GM23248 (cell line): Measurements from ENCODE around the gene MAGEA9. TPM values are rescaled to one million over a fixed set of nuclear protein-coding genes. Genes with fewer than 3 reads are reported as not detected.
"Not testable (repeated sequence)": the region's sequence is repeated elsewhere in the genome, so short reads cannot be mapped to it uniquely, and the experiment has no call there.

Experiments
- DNase-seq: peaks from one replicate; pipeline ENCODE4 v3.0.0-alpha.2; 2015
- H2AFZ ChIP-seq: fragments of 200-600 bp; sonication (generic); 2 replicates; pipeline ENCODE4 v1.6.1; 2016; ENCODE audit warnings: antibody characterized with exemption
- H3F3A ChIP-seq: fragments of 200-600 bp; sonication (generic); 2 replicates; pipeline ENCODE4 v1.6.1; 2016; ENCODE audit warnings: mild to moderate bottlenecking, antibody characterized with exemption, mixed run types; ENCODE audit not compliant: insufficient read depth
- H3K27ac ChIP-seq: fragments of 200-600 bp; sonication (generic); 2 replicates; pipeline ENCODE4 v1.5.1; 2016; ENCODE audit warnings: mild to moderate bottlenecking
- H3K27me3 ChIP-seq: fragments of 200-600 bp; sonication (generic); replicated peaks from 2 replicates; pipeline ENCODE4 v1.6.1; 2016; ENCODE audit warnings: mild to moderate bottlenecking; ENCODE audit not compliant: insufficient read depth
- H3K36me3 ChIP-seq: fragments of 200-600 bp; sonication (generic); 2 replicates; pipeline ENCODE4 v1.6.1; 2016; ENCODE audit warnings: low read depth, mild to moderate bottlenecking
- H3K4me1 ChIP-seq: fragments of 200-600 bp; sonication (generic); 2 replicates; pipeline ENCODE4 v1.6.1; 2016; ENCODE audit warnings: mild to moderate bottlenecking; ENCODE audit not compliant: insufficient read depth
- H3K4me2 ChIP-seq: fragments of 200-600 bp; sonication (generic); one replicate; pipeline ENCODE4 v1.6.1; 2016; ENCODE audit warnings: mild to moderate bottlenecking; ENCODE audit not compliant: unreplicated experiment
- H3K4me3 ChIP-seq: fragments of 200-600 bp; sonication (generic); 2 replicates; pipeline ENCODE4 v1.5.1; 2016; ENCODE audit warnings: mild to moderate bottlenecking
- H3K79me2 ChIP-seq: fragments of 200-600 bp; sonication (generic); 2 replicates; pipeline ENCODE4 v1.6.1; 2016; ENCODE audit warnings: mild to moderate bottlenecking; ENCODE audit not compliant: insufficient read depth
- H3K9ac ChIP-seq: fragments of 200-600 bp; sonication (generic); 2 replicates; pipeline ENCODE4 v1.6.1; 2016; ENCODE audit warnings: mild to moderate bottlenecking
- H3K9me2 ChIP-seq: fragments of 200-600 bp; sonication (generic); 2 replicates; pipeline ENCODE4 v1.6.1; 2016; ENCODE audit warnings: mixed run types, mild to moderate bottlenecking, moderate library complexity; ENCODE audit not compliant: insufficient read depth
- H3K9me3 ChIP-seq: fragments of 200-600 bp; sonication (generic); one replicate; pipeline ENCODE4 v1.6.1; 2017; ENCODE audit warnings: low read depth
- H4K20me1 ChIP-seq: fragments of 200-600 bp; sonication (generic); 2 replicates; pipeline ENCODE4 v1.6.0; 2016; ENCODE audit not compliant: insufficient read depth
- EZH2 ChIP-seq: fragments of 200-600 bp; sonication (generic); IDR thresholded peaks from 2 replicates; pipeline ENCODE4 v1.6.1; 2018; ENCODE audit warnings: antibody characterized with exemption, mild to moderate bottlenecking; ENCODE audit not compliant: insufficient read depth, poor library complexity, severe bottlenecking
- EZH2phosphoT487 ChIP-seq: fragments of 200-600 bp; sonication (generic); IDR thresholded peaks from 2 replicates; pipeline ENCODE4 v1.6.1; 2018; ENCODE audit warnings: antibody characterized with exemption, moderate library complexity, mild to moderate bottlenecking, low read depth; ENCODE audit not compliant: insufficient read depth
- WGBS, 2 experiments: methylation state at CpG; one replicate each; pipeline ENCODE4 v1.1.6; 2015 to 2017; ENCODE audit warnings: low lambda C conversion rate in 2 of 2, low coverage in 1 of 2; ENCODE audit errors: missing lambda C conversion rate in 2 of 2; 5-methylcytosine and 5-hydroxymethylcytosine counted together
- in situ Hi-C: fragments of 300-500 bp; cut with MboI; formaldehyde crosslinking; loops from 2 replicates; pipeline ENCODE4 v1.15.0; 2020
- polyA plus RNA-seq: library from polyadenylated mRNA; unstranded; fragments of >200 nt; fragmentation: Nextera tagmentation; extraction: Ambion mirVana; gene quantifications from 2 replicates; pipeline ENCODE4 v1.2.1, GENCODE V29; 2016
- total RNA-seq: library from RNA; depleted of rRNA; stranded (reverse); fragments of >200 nt; shearing (Covaris generic); gene quantifications from 2 replicates; pipeline ENCODE4 v1.2.3, GENCODE V29; 2014

Gene MAGEA9
- total and polyA plus RNA-seq, 2 experiments from 2014 or later = not detected

DNA sequence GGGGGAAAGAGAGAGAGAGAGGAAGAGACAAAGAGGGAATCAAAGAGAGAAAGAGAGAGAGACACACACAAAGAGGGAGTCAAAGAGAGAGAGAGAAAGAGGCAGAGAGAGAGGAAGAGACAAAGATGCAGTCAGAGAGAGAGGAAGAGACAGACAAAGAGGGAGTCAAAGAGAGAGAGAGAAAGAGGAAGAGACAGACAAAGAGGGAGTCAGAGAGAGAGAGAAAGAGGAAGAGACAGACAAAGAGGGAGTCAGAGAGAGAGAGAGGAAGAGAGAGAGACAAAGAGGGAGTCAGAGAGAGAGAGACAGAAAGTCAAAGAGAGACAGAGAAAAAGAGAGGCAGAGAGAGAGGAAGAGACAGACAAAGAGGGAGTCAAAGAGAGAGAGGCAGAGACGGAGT, 45.5 kb downstream of the MAGEA9 start:
- TF ChIP-seq EZH2 (no peak), EZH2phosphoT487 (no peak)
- H3K4me2 ChIP-seq = no peak overlapping the region
- in situ Hi-C loops = no loop called here
- H3K4me3 ChIP-seq = no peak overlapping the region
- H3K27ac ChIP-seq = no peak overlapping the region
- DNase-seq = no peak
- no peaks in the 10 kb centered on the region for H3K27me3 ChIP-seq
- 88 to 93% methylated on average over 1 of the region's 1 CpG for WGBS, 2 experiments
- no peaks in the 10 kb centered on the region for H3F3A ChIP-seq
- no peaks in the 10 kb centered on the region for H3K79me2 ChIP-seq
- H3K9ac ChIP-seq = no peak overlapping the region
- no peaks in the 10 kb centered on the region for H3K36me3 ChIP-seq
- no peaks in the 10 kb centered on the region for H3K9me3 ChIP-seq
- no peaks in the 10 kb centered on the region for H3K9me2 ChIP-seq
- H3K4me1 ChIP-seq = peaks cover 6% of the 10 kb centered on the region; the same call in 1 of the 2 replicates
- no peak overlapping the region for H2AFZ ChIP-seq
- H4K20me1 ChIP-seq = no peaks in the 10 kb centered on the region

DNA sequence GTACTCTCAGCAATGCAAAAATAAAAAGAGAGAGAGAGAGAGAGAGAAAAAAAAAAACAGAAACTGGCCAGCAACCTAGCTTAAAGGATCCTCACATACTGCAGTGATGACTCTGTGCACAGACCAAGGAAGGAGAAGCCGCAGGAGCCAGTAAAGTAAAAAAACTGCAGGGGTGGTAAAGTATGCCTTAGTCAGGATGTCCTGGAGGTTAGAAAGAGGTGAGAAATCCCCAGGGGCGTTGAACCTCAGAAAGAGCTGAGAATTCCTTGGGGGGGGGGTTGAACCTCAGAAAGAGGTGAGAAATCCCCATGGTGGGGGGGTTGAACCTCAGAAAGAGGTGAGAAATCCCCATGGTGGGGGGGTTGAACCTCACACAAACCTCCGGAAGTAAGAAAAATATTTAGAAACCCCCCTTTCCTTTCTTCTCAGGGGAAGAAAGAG, 48.0 kb downstream of the MAGEA9 start:
- Histone ChIP-seq H3K9ac (peak overlapping the region; percentile 74), H3K9me2 (no peaks in the 10 kb centered on the region), H3K4me3 (peak overlapping the region; percentile 59), H3K36me3 (no peaks in the 10 kb centered on the region), H3F3A (no peaks in the 10 kb centered on the region), H4K20me1 (no peaks in the 10 kb centered on the region), H2AFZ (peak overlapping the region; percentile 87), H3K4me1 (peaks cover 6% of the 10 kb centered on the region; the same call in 1 of the 2 replicates), H3K4me2 (peak overlapping the region; percentile 78), H3K27ac (peak overlapping the region; percentile 70), H3K9me3 (no peaks in the 10 kb centered on the region), H3K27me3 (no peaks in the 10 kb centered on the region), H3K79me2 (no peaks in the 10 kb centered on the region)
- in situ Hi-C loops = no loop called here
- peak; percentile 59 for DNase-seq
- TF ChIP-seq EZH2phosphoT487 (no peak), EZH2 (no peak)
- 8 to 40% methylated on average over 1 to 3 of the region's 3 CpGs for WGBS, 2 experiments

DNA sequence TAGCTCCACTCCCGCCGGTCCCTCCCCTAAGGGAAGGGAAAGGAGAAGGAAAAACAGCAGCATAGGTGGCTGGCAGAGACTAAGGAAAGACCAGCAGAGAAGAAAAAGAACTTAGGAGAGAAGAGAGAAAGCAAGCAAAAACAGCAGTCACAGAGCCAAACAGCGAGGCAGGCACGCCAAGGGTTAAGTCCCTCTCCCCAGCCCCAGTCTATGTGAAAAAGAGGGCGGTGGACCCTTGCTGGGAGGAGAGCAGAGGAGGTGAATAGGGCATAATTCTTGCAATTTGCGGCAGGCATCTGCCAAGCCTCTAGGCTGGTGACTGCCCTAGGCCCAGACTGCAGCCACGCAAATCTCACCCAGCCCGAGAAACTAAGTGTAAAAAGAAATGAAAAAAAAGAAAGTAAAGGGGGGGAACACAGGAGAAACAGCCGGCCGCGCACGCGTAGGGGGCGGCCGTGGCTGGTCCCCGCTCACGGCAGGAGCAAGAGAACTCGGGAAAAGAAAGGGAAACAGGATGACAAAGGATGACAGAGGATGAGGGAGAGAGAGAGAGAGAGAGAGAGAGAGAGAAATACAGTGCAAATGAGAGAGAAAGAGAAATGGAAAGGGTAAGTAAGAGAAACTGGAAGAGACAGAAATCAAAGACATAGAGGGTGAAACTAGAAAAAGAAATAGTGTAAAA, 48.6 kb downstream of the MAGEA9 start:
- H3K9ac ChIP-seq = peak overlapping the region; percentile 74
- peak overlapping the region; percentile 87 for H2AFZ ChIP-seq
- H3K9me3 ChIP-seq = no peaks in the 10 kb centered on the region
- in situ Hi-C loops = no loop called here
- H3K27ac ChIP-seq = peak overlapping the region; percentile 70
- no peaks in the 10 kb centered on the region for H4K20me1 ChIP-seq
- no peaks in the 10 kb centered on the region for H3K36me3 ChIP-seq
- H3F3A ChIP-seq = no peaks in the 10 kb centered on the region
- DNase-seq = peak; percentile 54
- H3K4me3 ChIP-seq = peak overlapping the region; percentile 59
- H3K9me2 ChIP-seq = no peaks in the 10 kb centered on the region
- TF ChIP-seq EZH2phosphoT487 (no peak), EZH2 (no peak)
- H3K4me2 ChIP-seq = peak overlapping the region; percentile 78
- WGBS, 2 experiments = 7 to 13% methylated on average over 6 to 18 of the region's 18 CpGs
- H3K79me2 ChIP-seq = no peaks in the 10 kb centered on the region
- peaks cover 6% of the 10 kb centered on the region; the same call in 1 of the 2 replicates for H3K4me1 ChIP-seq
- H3K27me3 ChIP-seq = no peaks in the 10 kb centered on the region

DNA sequence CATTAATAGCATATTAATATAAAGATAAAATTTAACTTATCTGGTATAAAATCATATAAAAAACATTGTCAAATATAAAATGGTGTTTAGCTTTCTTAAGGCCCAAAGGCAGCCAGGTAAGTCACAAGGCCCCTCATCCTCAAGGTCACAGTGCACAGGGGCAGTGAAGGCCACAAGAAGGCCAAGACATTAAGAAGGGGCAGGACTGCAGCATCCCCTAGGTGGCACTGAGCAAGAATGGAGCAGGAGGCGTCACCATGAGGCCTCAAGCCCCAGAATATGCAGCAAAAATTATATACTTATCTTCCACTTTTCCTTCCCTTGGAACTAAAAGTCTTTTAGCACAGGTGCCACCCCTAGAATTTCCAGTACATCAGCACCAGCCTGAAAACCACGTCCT, 49.7 kb downstream of the MAGEA9 start:
- Histone ChIP-seq H3K9me3 (no peaks in the 10 kb centered on the region), H3K27ac (no peak overlapping the region), H3K79me2 (no peaks in the 10 kb centered on the region), H2AFZ (no peak overlapping the region), H4K20me1 (no peaks in the 10 kb centered on the region), H3K4me2 (no peak overlapping the region), H3K9ac (no peak overlapping the region), H3K36me3 (no peaks in the 10 kb centered on the region), H3F3A (no peaks in the 10 kb centered on the region), H3K4me1 (peaks cover 6% of the 10 kb centered on the region; the same call in 1 of the 2 replicates), H3K27me3 (no peaks in the 10 kb centered on the region), H3K9me2 (no peaks in the 10 kb centered on the region), H3K4me3 (no peak overlapping the region)
- 88 to 90% methylated on average over 2 of the region's 2 CpGs for WGBS, 2 experiments
- no peak for TF ChIP-seq EZH2phosphoT487
- TF ChIP-seq EZH2 = no peak
- DNase-seq = no peak
- in situ Hi-C loops = no loop called here

DNA sequence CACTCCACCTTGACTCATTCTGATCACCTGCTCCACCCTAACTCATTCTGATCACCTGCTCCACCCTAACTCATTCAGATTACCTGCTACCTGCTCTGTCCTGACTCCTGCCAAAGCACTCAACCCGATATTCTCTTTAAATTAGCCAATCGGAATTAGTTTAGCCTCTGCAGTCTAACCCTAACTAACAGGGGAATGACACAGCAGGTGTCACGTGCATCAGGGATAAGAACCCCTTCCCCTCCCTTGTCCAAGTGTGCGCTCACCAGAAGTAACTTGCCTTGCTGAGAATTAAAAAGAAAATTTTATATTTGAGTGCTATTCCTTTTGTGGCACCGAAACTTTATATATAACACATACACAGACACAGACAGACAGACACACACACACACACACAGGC, 55.0 kb downstream of the MAGEA9 start:
- 48% methylated on average over 5 of the region's 5 CpGs for WGBS, 2 experiments
- H3K9ac ChIP-seq, H4K20me1 ChIP-seq, DNase-seq, in situ Hi-C loops, H3K9me2 ChIP-seq, H3K27me3 ChIP-seq, H3K4me3 ChIP-seq, H3K9me3 ChIP-seq, H2AFZ ChIP-seq, H3K27ac ChIP-seq, H3F3A ChIP-seq, H3K4me1 ChIP-seq, H3K4me2 ChIP-seq, H3K79me2 ChIP-seq, H3K36me3 ChIP-seq: not testable (repeated sequence)
